Lung microvascular endothelial cell (primary cell): ENCODE results near the gene BCL2L12. TPM values are rescaled to one million over a fixed set of nuclear protein-coding genes. Genes with fewer than 3 reads are reported as not detected.

ENCODE experiments used
- DNase-seq, 2 donors: peaks; one replicate each; pipeline versions ENCODE4 v3.0.0 to v3.0.0-alpha.2; 2010; ENCODE audit warnings: low read depth in 2 of 2
- total RNA-seq: library from RNA; depleted of rRNA; stranded (reverse); fragments of >200 nt; gene quantifications from 2 replicates; pipeline ENCODE4 v1.2.1, GENCODE V29; 2014

Gene BCL2L12
- total RNA-seq, 1 donor from 2014 or later = 3.4 TPM

- no peak for DNase-seq
These were observed 18.7 kb downstream of the BCL2L12 start for GRCh38 chr19:49684251-49684982.

DNA sequence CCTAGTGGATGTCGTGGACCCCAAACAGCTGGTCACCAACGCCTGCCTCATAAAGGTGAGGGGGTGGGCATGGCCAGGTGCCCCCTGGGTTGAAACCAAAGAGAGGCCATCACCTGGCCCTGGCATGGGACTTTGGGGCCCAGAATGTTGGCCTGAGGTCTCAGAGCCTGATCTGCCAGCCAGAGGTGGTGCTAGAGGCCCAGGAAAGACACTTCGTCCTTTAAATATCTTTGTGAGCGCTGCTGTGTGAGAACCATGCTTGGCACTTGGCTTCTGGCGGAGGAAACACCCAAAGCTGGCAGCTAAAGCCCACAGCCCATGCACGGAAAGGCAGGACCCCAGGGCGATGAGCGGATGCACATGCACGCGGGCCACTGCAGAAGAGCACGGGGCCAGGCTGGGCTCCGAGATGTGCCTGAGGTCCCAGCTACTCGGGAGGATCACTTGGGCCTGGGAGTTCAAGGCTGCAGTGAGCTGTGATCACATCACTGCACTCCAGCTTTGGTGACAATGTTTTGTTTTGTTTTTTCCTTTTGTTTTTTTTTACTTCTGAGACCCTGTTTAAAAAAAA, 19.3 kb downstream of the BCL2L12 start:
- no peak for DNase-seq

- DNase-seq = no peak
These were observed 20.2 kb downstream of the BCL2L12 start for GRCh38 chr19:49685845-49686332.

GRCh38 chr19:49686503-49687088, 20.9 kb downstream of the BCL2L12 start:
- DNase-seq = no peak

GRCh38 chr19:49687150-49687549, 21.4 kb downstream of the BCL2L12 start:
- DNase-seq = no peak

DNA sequence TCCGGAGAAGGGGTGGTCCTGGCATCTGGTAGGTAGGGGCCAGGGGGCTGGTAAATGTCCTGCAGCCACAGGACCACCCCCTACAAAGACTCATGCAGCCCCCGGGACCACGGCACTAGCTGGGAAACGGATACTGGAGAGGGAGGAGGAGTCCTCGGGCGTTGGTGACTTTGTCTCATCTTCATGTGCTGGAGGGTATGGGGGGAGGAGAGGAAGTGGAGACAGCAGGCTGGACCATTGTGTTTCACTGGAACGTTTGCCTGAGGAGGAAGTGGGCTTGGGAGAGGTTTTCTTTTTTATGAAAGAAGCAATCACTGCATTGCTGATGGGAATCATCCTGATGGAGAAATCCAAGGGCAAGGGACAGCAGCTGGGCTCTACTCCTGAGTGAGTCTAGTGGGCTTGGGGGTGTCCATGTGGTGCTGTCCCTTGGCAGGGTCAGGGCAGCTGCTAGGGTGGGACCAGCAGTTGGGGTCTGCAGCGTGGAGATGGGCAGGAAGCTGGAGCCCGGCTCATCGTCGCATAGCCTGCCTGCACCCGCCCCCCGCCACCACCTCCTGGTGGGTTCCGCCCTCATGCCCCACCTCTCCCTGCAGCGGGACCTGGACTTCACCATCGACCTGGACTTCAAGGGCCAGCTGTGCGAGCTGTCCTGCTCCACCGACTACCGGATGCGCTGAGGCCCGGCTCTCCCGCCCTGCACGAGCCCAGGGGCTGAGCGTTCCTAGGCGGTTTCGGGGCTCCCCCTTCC, 22.0 kb downstream of the BCL2L12 start:
- DNase-seq = peak; percentile 49 to 73

GRCh38 chr19:49688531-49689132, 22.9 kb downstream of the BCL2L12 start:
- peak in 1 of 2 donors; percentile 20 for DNase-seq

DNA sequence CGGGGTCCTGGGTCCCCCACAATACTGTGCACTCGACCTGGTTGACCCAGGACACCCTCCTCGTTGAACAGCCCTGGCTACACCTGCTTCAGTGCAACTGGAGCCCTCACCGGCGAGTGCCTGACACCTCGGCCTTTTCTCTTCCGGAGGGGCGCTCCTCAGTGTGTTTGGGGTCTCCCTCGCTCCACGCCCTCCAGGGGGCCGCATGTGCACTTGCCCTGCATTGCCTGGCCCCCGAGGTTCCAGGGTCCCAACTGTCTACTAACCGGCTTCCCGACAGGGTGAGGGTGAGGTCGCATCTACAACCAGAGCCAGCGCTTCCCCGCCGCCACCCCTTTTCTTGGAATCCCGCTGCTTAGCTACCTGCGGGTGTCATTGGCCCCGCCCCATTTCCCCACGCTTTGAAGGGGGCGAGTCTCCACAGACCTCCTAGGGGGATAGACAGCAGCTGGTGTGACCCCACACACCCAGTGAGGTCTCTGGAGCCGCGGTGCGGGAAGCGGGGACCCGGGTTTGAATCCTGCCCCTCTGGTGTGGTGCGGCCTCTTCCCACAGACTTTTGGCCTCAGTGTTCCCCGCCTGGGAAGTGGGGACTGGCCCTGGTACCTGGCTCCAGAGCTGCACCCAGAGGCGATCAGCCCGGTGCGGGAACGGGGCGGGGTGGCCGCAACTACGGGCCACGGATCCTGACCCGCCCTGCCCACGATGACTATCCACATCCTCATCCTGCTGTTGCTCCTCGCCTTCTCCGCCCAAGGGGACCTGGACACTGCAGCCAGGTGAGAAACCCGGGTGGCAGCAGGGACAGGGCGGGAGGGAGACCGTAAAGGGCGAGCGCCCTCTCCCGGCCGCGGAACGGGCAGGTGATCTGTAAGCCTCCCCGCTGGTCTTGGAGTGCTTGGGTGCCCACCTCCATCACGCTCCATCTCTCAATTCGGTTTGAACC, 23.7 kb downstream of the BCL2L12 start, which contains the start of gene ADM5:
Gene ADM5 (plus strand): TSS at position 462 of the 946 bp plus-strand sequence. CDS start 244 bp downstream, at position 706.
- peak; percentile 39 to 49 for DNase-seq

GRCh38 chr19:49690079-49690655, 24.4 kb downstream of the BCL2L12 start:
- DNase-seq = peak in 1 of 2 donors; percentile 19

GRCh38 chr19:49690656-49691242, 25.0 kb downstream of the BCL2L12 start, which contains the start of gene CPT1C:
TSS of gene CPT1C (plus strand) at chr19:49691116. CDS start at chr19:49692253, 1,137 bp downstream.
- peak; percentile 71 to 81 for DNase-seq

- peak; percentile 70 to 71 for DNase-seq
These were observed 25.8 kb downstream of the BCL2L12 start for GRCh38 chr19:49691243-49692146.

GRCh38 chr19:49692147-49692506, 26.4 kb downstream of the BCL2L12 start:
- DNase-seq = no peak

DNA sequence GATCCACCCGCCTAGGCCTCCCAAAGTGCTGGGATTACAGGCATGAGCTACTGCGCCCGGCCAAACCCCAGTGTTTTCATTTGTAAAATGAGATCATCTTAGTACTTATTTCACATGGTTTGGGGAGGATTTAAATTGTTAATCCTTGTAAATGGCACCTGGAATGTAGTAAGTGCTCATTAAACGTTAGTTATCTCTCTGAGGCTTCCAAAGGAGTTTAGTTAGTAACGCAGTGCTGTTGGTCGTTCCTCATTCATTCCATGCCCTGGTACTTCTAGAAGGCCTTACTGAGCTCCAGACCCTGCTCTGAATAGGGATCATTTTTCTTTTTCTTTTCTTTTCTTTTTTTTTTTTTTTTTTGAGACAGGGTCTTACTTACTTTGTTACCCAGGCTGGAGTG, 30.4 kb downstream of the BCL2L12 start:
- DNase-seq = no peak

- no peak for DNase-seq
These were observed 31.1 kb downstream of the BCL2L12 start for GRCh38 chr19:49696865-49697264.

- no peak for DNase-seq
These were observed 33.6 kb downstream of the BCL2L12 start for GRCh38 chr19:49699364-49699763.

DNA sequence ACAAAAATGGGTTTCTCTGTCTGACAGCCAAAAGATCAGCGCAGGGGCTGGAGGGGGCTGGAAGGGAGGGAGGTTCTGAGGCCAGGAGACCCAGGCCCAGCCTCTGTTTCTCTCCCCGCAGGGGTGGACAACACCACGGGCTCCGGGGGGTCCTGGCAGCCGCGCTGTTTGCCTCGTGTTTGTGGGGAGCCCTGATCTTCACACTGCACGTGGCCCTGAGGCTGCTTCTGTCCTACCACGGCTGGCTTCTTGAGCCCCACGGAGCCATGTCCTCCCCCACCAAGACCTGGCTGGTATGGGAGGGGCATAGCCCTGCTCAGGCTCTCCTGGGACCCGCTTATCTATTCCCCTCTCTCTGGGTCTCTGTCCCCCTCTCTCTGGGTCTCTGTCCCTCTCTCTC, 34.8 kb downstream of the BCL2L12 start:
- no peak for DNase-seq

DNA sequence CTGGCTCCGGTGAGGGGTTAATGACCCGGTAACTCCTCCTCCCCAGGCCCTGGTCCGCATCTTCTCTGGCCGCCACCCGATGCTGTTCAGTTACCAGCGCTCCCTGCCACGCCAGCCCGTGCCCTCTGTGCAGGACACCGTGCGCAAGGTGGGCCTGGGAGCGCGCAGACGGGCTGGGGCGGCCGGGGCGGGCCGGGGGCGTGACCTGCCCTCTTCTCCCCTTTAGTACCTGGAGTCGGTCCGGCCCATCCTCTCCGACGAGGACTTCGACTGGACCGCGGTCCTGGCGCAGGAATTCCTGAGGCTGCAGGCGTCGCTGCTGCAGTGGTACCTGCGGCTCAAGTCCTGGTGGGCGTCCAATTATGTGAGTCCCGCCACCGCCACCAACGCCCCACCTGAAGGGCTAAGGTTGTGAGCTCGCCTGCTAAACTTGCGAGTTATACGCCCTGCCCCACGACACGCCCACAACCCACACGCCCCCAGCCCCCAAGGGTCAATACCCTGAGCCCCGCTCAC, 35.6 kb downstream of the BCL2L12 start:
- no peak for DNase-seq
